Activated naive CD4-positive, alpha-beta T cell treated with anti-CD3 and anti-CD28 coated beads for 36 hours (primary cell): ENCODE data around the gene ETV1. TPM values are rescaled to one million over a fixed set of nuclear protein-coding genes. Genes with fewer than 3 reads are reported as not detected.
A peak's percentile ranks its signal among the peaks of the same experiment; 100 is the strongest.

Experiments
- CTCF ChIA-PET: fragments of 350-600 bp; sonication (Branson Sonifier 250); formaldehyde crosslinking; loops from one replicate; lab custom pipeline; 2021; ENCODE audit warnings: antibody characterized with exemption; lab: Charles Lee
- DNase-seq: peaks from one replicate; pipeline ENCODE4 v3.0.0-alpha.2; 2020
- H3K27ac Mint-ChIP-seq: one replicate; pipeline ENCODE4 v1.8.0; 2021; ENCODE audit warnings: mild to moderate bottlenecking, mixed read lengths
- H3K27me3 Mint-ChIP-seq: one replicate; pipeline ENCODE4 v1.8.0; 2021; ENCODE audit warnings: low read depth, mixed read lengths
- H3K36me3 Mint-ChIP-seq: one replicate; pipeline ENCODE4 v1.8.0; 2021; ENCODE audit warnings: low read depth, mixed read lengths
- H3K4me1 Mint-ChIP-seq: one replicate; pipeline ENCODE4 v1.8.0; 2021; ENCODE audit warnings: low read depth, mixed read lengths
- H3K4me3 Mint-ChIP-seq: one replicate; pipeline ENCODE4 v1.8.0; 2021; ENCODE audit warnings: mild to moderate bottlenecking, moderate library complexity, mixed read lengths
- H3K9me3 Mint-ChIP-seq: one replicate; pipeline ENCODE4 v1.8.0; 2021; ENCODE audit warnings: mixed read lengths
- intact Hi-C: fragments of 100-400 bp; cut with micrococcal nuclease; formaldehyde crosslinking; loops from one replicate; pipeline ENCODE4 v1.15.1; 2023
- total RNA-seq, 2 experiments: library from RNA; stranded (reverse); gene quantifications; one replicate each; pipeline ENCODE4 v1.2.3, GENCODE V29; 2021

Gene ETV1
- total RNA-seq, 2 experiments from 2014 or later = not detected

DNA sequence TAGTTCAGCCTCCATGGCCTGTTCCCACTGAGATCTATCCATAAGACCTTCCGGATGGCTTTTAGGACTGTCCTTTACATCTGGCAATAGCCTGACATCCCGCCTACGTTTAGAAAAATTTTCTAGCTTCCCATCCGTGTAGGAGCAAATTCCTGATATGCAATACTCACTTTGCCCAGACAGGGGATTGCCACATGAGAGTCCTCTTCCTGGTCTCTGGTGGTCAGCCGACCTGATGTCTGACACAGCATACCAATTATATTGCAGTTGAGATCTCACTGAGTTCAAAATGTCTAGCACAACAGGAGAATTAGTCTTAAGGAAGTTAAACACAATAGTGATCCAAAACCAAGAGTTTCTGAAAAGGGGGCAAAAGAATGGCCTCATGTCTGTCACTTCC, 9.4 kb upstream of the ETV1 start:
- H3K4me3 Mint-ChIP-seq = no peak overlapping the region
- H3K9me3 Mint-ChIP-seq = peaks cover 3% of the 10 kb centered on the region
- CTCF ChIA-PET = no interaction called here
- H3K4me1 Mint-ChIP-seq = no peaks in the 10 kb centered on the region
- no peak overlapping the region for H3K27ac Mint-ChIP-seq
- H3K27me3 Mint-ChIP-seq = peaks cover 4% of the 10 kb centered on the region
- DNase-seq = no peak
- no peaks in the 10 kb centered on the region for H3K36me3 Mint-ChIP-seq
- intact Hi-C loops = no loop called here

DNA sequence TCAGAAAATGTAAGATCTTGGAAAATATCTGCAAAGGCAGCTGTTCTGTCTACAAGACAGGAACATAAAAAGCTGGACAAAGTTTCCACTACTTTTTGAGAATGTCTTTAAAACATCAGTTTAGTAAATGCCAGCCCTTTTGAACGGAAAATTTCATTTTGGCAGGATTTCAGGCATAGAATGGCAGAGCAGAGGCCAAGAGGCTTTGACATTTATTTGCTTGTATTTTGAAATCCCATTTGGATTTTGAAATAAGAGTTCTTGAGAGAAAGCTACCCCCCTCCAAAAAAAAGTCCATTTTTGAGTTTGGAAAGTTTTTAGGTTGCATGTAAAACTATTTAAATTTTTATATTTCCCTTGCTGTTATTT, 3.1 kb upstream of the ETV1 start:
- no peak overlapping the region for H3K4me3 Mint-ChIP-seq
- H3K27ac Mint-ChIP-seq = no peak overlapping the region
- no peaks in the 10 kb centered on the region for H3K4me1 Mint-ChIP-seq
- H3K27me3 Mint-ChIP-seq = peaks cover 2% of the 10 kb centered on the region
- CTCF ChIA-PET = no interaction called here
- no peak for DNase-seq
- H3K9me3 Mint-ChIP-seq = peaks cover 2% of the 10 kb centered on the region
- intact Hi-C loops = no loop called here
- no peaks in the 10 kb centered on the region for H3K36me3 Mint-ChIP-seq

DNA sequence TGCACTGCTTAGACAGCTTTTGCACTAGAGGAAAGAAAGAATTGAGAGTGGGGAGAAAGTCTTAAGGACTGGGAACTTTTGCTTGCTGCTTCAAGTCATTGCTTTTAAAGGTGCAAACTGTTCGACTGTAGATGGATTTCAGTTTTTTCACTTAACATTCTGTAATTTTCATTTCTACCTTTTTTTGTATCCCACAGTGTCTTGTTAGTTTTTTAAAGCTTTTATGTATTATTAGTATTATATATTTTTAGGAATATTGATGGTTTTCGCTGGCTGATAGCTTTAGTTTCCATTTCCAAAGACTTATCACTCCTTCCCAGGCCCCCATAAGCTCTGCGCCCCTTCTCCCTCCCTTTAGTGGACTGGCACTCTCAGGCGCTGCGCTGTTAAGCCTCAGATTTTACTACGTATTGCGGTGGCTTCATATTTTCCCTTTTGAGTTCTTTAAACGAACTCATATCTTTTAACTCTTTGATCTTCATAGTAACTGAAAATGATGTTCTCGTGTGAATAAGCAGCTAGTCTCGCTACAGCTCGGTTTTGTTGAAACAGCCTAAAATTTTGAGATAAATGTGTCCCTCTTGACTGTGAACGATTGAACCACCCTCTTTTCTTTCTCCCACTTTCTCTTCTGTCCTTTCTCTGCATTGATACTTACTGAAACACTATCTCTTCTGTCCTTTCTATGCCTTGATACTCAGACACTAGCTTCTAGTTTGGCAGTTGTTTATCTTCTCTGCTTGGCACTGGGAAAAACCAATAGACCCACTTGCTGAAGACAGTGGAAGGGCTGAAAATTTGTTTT, 2.5 kb upstream of the ETV1 start:
- H3K4me1 Mint-ChIP-seq = no peaks in the 10 kb centered on the region
- intact Hi-C loops = no loop called here
- DNase-seq = no peak
- H3K27ac Mint-ChIP-seq = no peak overlapping the region
- H3K27me3 Mint-ChIP-seq = peaks cover 2% of the 10 kb centered on the region
- no peak overlapping the region for H3K4me3 Mint-ChIP-seq
- peaks cover 2% of the 10 kb centered on the region for H3K9me3 Mint-ChIP-seq
- H3K36me3 Mint-ChIP-seq = no peaks in the 10 kb centered on the region
- CTCF ChIA-PET = no interaction called here

DNA sequence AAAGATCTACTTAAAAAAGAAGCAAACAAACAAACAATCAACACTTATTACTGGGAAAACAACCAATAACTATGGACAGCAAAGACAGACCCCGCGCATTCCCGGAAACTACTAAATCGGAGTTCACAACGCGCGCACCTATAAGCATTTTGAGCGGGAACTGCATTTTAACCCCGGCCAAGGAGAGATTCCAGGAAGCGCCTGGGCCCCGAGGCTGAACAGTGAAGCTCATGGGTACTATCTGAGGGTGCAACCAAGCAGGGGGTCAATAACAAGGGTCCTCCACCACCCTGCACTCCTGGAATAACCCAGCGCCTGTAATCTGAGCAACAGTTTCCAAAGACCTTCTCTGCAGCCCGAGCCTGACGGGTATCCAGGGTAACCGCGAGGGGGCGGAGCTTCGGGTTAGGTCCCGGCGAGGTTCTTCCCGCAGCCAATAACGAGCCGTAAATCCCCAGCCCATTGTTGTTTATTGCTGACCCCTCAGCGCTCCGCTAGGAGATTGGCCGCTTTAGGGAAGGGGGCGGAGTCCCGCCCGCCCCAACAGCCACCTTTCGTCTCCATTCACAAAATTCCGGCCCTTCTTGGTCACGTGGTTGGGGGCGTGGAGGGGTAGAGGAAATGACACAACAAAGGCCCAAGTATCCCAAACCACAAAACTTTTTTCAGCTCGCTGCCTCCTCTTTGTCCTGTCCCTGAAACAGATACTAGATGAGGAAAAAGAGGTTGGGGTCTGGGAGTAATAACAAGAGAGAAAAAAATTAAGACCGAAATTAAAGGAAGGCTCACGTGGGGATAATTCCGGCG, 1.7 kb upstream of the ETV1 start:
- H3K36me3 Mint-ChIP-seq = no peaks in the 10 kb centered on the region
- H3K27me3 Mint-ChIP-seq = peaks cover 5% of the 10 kb centered on the region
- no peaks in the 10 kb centered on the region for H3K4me1 Mint-ChIP-seq
- H3K9me3 Mint-ChIP-seq = peaks cover 2% of the 10 kb centered on the region
- no peak overlapping the region for H3K27ac Mint-ChIP-seq
- intact Hi-C loops = no loop called here
- peak; percentile 50 for DNase-seq
- CTCF ChIA-PET = no interaction called here
- no peak overlapping the region for H3K4me3 Mint-ChIP-seq

DNA sequence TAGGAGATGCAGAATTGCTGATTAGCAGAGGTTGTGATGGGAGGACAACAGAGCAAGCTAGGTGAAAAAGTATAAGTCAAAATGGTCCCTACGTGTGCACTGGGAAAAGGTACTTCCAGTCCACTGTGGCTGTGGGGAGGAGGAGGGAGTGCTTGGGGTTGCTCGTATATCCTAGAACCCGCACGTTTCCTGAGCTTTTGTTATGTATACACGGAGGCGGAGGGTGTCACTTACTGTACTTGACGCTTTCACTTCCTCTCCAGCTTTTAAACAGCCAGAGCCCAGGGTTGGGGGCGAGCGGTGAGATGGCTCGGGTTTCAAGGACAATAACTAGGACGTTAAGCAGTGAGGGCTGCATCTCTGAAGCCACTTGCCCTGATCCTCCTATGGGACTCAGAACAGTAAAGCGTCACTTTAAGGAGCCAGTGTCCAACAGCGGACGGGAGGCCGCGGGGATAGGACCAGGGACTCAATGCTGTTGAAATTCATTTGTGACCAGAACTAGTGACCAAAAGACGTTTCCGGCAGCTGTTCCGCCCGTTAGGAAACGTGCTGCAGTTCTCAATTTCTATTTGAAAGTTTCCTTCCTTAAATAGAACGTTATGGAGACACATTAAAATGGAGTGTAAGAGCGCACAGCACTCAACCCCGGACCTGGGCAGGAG, 985 bp upstream of the ETV1 start:
- H3K36me3 Mint-ChIP-seq = no peaks in the 10 kb centered on the region

DNA sequence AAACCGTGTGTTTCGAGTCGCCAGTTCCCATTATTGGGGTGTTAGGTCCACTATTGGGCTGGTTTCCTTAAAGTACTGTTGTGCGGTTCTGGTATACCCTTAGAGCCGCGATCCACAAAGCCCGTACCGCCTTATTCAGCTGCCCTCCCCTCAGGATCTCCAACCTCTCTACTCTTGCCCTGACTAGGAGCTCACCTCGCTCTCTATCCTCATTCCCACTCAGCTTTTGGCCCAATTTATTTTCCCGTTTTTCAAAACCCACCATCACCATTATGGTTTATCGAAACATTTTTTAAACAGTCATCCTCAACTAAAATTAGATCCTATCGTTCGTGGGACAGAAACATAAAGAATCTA, 461 bp upstream of the ETV1 start:
- DNase-seq = no peak
- H3K9me3 Mint-ChIP-seq = peaks cover 2% of the 10 kb centered on the region
- intact Hi-C loops = no loop called here
- H3K36me3 Mint-ChIP-seq = no peaks in the 10 kb centered on the region
- CTCF ChIA-PET = no interaction called here
- H3K4me1 Mint-ChIP-seq = no peaks in the 10 kb centered on the region
- no peak overlapping the region for H3K27ac Mint-ChIP-seq
- peaks cover 8% of the 10 kb centered on the region for H3K27me3 Mint-ChIP-seq
- H3K4me3 Mint-ChIP-seq = no peak overlapping the region

More for the DNA sequence above, 985 bp upstream of the ETV1 start:
- DNase-seq = peak; percentile 9
- Mint-ChIP-seq H3K4me3 (no peak overlapping the region), H3K27ac (no peak overlapping the region), H3K9me3 (peaks cover 2% of the 10 kb centered on the region), H3K27me3 (peaks cover 8% of the 10 kb centered on the region), H3K4me1 (no peaks in the 10 kb centered on the region)
- CTCF ChIA-PET = no interaction called here
- intact Hi-C loops = no loop called here

DNA sequence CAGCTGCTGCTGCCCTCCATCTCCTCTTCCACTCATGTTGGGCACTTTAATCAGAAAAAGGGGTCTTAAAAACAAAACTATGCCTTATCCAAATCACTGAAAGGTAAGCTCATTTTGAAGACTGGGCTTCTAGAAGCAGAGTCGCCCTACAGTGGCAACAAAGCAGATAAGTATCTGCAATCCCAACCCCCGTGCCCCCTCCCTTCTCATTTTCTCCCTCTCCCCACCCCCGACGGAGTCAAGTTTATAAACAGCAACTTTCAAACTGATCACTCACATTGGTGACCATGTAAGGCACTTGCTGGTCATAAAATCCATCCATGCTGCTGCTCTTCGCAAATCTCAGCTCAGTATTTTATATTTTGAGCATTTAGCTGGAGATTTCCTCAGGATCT, 738 bp downstream of the ETV1 start:
- CTCF ChIA-PET = no interaction called here
- DNase-seq = no peak
- intact Hi-C loops = no loop called here
- Mint-ChIP-seq H3K4me3 (no peak overlapping the region), H3K9me3 (peaks cover 2% of the 10 kb centered on the region), H3K27ac (no peak overlapping the region), H3K4me1 (no peaks in the 10 kb centered on the region), H3K36me3 (no peaks in the 10 kb centered on the region), H3K27me3 (peaks cover 6% of the 10 kb centered on the region)

DNA sequence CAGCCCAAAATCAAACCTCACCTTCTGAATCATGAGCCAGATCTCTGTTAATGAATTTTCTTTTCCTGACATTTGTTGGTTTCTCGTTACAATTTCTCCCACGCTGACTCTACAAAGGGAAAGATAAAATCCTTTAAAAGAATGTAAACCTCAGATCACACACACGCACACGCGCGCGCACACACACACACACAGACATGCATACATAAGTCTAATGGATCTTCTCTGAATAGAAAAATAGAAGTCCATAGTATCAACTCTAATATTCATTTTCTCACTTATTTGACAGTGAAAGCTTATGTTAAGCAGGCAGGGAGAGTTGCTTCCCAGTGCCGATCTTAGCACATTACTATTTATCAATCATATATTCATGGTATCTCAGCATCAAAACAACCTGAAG, 1.4 kb downstream of the ETV1 start:
- intact Hi-C loops = no loop called here
- no peaks in the 10 kb centered on the region for H3K36me3 Mint-ChIP-seq
- no peak overlapping the region for H3K27ac Mint-ChIP-seq
- peaks cover under 1% of the 10 kb centered on the region for H3K9me3 Mint-ChIP-seq
- CTCF ChIA-PET = no interaction called here
- peaks cover 6% of the 10 kb centered on the region for H3K27me3 Mint-ChIP-seq
- H3K4me1 Mint-ChIP-seq = no peaks in the 10 kb centered on the region
- DNase-seq = no peak
- no peak overlapping the region for H3K4me3 Mint-ChIP-seq

DNA sequence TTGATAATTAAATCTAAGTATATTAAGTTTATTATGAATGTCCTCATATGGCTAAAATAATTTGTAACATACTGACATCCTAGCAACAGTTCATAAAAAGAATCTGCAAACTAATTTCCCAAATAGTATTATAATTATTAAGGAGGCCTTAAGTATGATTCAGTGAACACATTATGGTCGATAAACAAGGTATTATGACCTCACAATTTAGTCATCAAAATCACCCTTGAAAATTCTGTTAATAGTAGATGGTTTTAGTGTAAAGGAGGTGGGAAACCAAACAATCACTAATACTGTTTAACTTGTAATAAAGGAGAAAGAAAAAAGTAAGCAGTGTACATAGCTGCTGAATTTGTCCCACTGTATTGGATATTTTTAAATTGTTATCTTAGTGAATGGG, 2.1 kb downstream of the ETV1 start:
- intact Hi-C loops = no loop called here
- Mint-ChIP-seq H3K27ac (no peak overlapping the region), H3K27me3 (peaks cover 6% of the 10 kb centered on the region), H3K4me3 (no peak overlapping the region), H3K4me1 (no peaks in the 10 kb centered on the region), H3K9me3 (no peaks in the 10 kb centered on the region), H3K36me3 (no peaks in the 10 kb centered on the region)
- DNase-seq = no peak
- CTCF ChIA-PET = no interaction called here

DNA sequence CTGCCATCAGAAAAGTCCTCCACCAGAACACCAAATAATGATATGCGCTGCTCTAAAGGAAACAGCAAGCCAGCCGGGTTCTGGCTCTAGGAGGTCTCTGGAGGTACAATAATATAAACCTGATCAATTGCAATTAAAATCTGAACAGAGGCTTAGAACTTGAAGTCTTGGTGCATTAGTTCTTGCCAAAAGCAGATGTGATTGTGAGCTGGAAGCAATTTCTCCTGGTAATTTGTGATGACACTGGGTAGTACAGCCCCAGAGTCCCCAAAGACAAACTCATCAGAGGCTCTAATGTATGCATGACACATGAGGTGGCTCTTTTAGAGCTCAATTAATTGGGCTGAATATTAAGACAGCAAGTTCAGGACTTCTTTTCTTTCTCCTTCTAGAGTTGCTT, 3.3 kb downstream of the ETV1 start:
- CTCF ChIA-PET = no interaction called here
- no peak overlapping the region for H3K27ac Mint-ChIP-seq
- no peaks in the 10 kb centered on the region for H3K9me3 Mint-ChIP-seq
- intact Hi-C loops = no loop called here
- H3K27me3 Mint-ChIP-seq = peaks cover 6% of the 10 kb centered on the region
- DNase-seq = no peak
- H3K36me3 Mint-ChIP-seq = no peaks in the 10 kb centered on the region
- no peaks in the 10 kb centered on the region for H3K4me1 Mint-ChIP-seq
- H3K4me3 Mint-ChIP-seq = no peak overlapping the region

DNA sequence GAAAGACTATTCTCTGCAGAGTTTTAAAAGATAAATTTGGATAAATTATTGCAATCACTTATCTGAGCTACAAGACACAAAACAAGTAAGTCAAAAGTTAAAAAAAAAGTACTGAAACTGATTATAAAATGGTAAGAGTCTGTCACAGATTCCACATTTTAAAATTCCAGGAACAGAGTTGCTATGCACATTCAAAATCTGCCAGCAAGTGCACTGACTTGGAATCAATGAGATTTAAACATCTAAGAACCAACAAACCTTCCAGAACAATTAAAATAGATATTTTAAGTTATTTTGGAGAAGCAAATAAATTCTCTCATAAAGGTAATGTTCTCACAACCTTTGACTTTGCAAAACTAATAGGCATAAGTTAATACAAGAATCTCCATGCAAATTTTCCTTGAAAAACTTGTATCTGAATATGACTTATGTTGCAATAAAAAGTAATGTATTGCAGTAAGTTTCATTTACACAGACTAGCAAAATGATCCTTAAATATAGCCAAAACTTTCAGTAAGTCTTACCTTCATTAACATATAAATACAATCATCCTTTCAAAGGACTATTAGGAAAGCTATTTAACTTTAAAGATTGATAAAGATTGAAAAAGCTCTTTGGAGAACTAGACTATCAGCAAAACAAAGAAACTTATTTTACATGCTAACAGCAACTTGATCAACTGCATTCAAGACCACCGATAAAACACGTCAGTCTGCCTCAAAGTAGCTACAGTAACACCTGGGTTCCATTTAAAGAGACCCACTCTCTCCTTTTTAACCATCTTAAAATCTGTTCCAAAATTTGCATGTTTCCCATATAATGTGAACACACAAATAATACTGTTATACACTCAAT, 4.4 kb downstream of the ETV1 start:
- intact Hi-C loops = no loop called here
- CTCF ChIA-PET = no interaction called here

DNA sequence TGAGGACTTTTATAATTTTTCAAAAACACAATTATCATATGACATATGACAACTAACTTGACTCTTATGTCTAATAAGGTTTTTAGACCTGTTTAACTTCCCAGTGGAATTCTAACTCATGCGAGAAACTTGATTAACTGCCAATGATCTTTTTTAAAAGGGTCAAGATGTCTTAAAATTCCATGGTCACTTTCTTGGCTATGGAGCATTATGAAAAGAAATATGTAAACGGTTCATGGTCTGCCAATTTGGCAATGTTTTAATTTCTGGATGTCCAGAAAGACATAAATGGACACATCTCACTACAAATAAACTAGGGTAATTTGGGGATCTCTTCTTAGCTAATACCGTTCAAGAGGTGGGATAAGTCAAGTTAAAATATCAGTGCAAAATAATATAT, 5.4 kb downstream of the ETV1 start:
- no peak overlapping the region for H3K27ac Mint-ChIP-seq
- CTCF ChIA-PET = no interaction called here
- no peaks in the 10 kb centered on the region for H3K9me3 Mint-ChIP-seq
- H3K4me1 Mint-ChIP-seq = no peaks in the 10 kb centered on the region
- intact Hi-C loops = no loop called here
- H3K4me3 Mint-ChIP-seq = no peak overlapping the region
- no peak for DNase-seq
- peaks cover 6% of the 10 kb centered on the region for H3K27me3 Mint-ChIP-seq
- no peaks in the 10 kb centered on the region for H3K36me3 Mint-ChIP-seq

More for the DNA sequence above, 4.4 kb downstream of the ETV1 start:
- Mint-ChIP-seq H3K4me3 (no peak overlapping the region), H3K27ac (no peak overlapping the region), H3K4me1 (no peaks in the 10 kb centered on the region), H3K27me3 (peaks cover 6% of the 10 kb centered on the region), H3K36me3 (no peaks in the 10 kb centered on the region), H3K9me3 (no peaks in the 10 kb centered on the region)
- no peak for DNase-seq
